HepG2 (cell line): ENCODE data around the gene ZFYVE27. TPM values are rescaled to one million over a fixed set of nuclear protein-coding genes. Genes with fewer than 3 reads are reported as not detected.

Experiments
- ARID3A ChIP-seq: IDR thresholded peaks from 2 replicates; pipeline ENCODE4 v1.6.1; 2012; ENCODE audit warnings: low read depth, low read length, improper control_type of control experiment
- DMTF1 ChIP-seq: sonication (generic); formaldehyde crosslinking; IDR thresholded peaks from 2 replicates; pipeline ENCODE4 v1.4.0; 2020; ENCODE audit warnings: mild to moderate bottlenecking, missing genetic modification reagents
- DR1 ChIP-seq: sonication (generic); formaldehyde crosslinking; IDR thresholded peaks from 2 replicates; pipeline ENCODE4 v1.8.0; 2021; ENCODE audit warnings: mild to moderate bottlenecking, missing genetic modification reagents, inconsistent platforms
- IKZF1 ChIP-seq: fragments of 450-650 bp; IDR thresholded peaks from 2 replicates; pipeline ENCODE4 v1.7.1; 2016
- KIAA2018 ChIP-seq: sonication (generic); formaldehyde crosslinking; IDR thresholded peaks from 2 replicates; pipeline ENCODE4 v1.5.0; 2020; ENCODE audit warnings: mild to moderate bottlenecking, missing genetic modification reagents, borderline replicate concordance
- NFYC ChIP-seq: IDR thresholded peaks from 2 replicates; pipeline ENCODE4 v1.6.1; 2016; ENCODE audit warnings: missing genetic modification reagents, missing compliant biosample characterization
- NR1H2 ChIP-seq: sonication (generic); formaldehyde crosslinking; IDR thresholded peaks from 2 replicates; pipeline ENCODE4 v1.8.1; 2022; ENCODE audit warnings: low read depth, missing genetic modification reagents, borderline replicate concordance
- PLSCR1 ChIP-seq: sonication (generic); formaldehyde crosslinking; IDR thresholded peaks from 2 replicates; pipeline ENCODE4 v1.5.0; 2020; ENCODE audit warnings: missing genetic modification reagents, mild to moderate bottlenecking, borderline replicate concordance
- ZBTB1 ChIP-seq: sonication (generic); formaldehyde crosslinking; IDR thresholded peaks from 2 replicates; pipeline ENCODE4 v1.4.0; 2020; ENCODE audit warnings: missing genetic modification reagents, borderline replicate concordance
- ZMYM4 ChIP-seq: sonication (generic); formaldehyde crosslinking; IDR thresholded peaks from 2 replicates; pipeline ENCODE4 v1.8.1; 2023; ENCODE audit warnings: mild to moderate bottlenecking, missing genetic modification reagents
- ZNF281 ChIP-seq: sonication (generic); formaldehyde crosslinking; IDR thresholded peaks from 2 replicates; pipeline ENCODE4 v1.4.0; 2020; ENCODE audit warnings: missing genetic modification reagents, borderline replicate concordance
- polyA plus RNA-seq, 8 experiments: library from polyadenylated mRNA; depleted of rRNA in 3 of 8; stranded (reverse) in 7 of 8; unstranded in 1 of 8; fragments of >200 nt; fragmentation: Illumina TruSeq in 4 of 8; extraction: Trizol in 4 of 8; gene quantifications; 2 replicates each; pipeline versions ENCODE4 v1.2.1 to v1.2.3, GENCODE V29; 2011 to 2016; ENCODE audit warnings: low read depth in 4 of 8, missing spikeins in 1 of 8, mixed read lengths in 1 of 8; ENCODE audit not compliant: insufficient read depth in 1 of 8
- total RNA-seq, 5 experiments: library from RNA; depleted of rRNA; stranded (reverse); fragments of >200 nt; fragmentation: Illumina TruSeq; extraction: Trizol; gene quantifications; 2 replicates each; pipeline ENCODE4 v1.2.3, GENCODE V29; 2016; ENCODE audit warnings: low read depth in 1 of 5

The ZFYVE27 gene
- total and polyA plus RNA-seq, 2 of the 13 experiments (the other 11 are each of a cell fraction or from before 2014, with no cell fraction given), result 19.7 to 20.5 TPM

- TF ChIP-seq KIAA2018 (CRISPR knock-in tag), result no peak
- no peak for TF ChIP-seq NFYC (CRISPR knock-in tag)
- TF ChIP-seq DR1 (CRISPR knock-in tag), result 0 out of 2 replicates have a peak, but pooled peaks have one; percentile 28
- no peak for TF ChIP-seq NR1H2 (CRISPR knock-in tag)
- TF ChIP-seq ZMYM4 (CRISPR knock-in tag), result no peak
- no peak for TF ChIP-seq IKZF1
- TF ChIP-seq DMTF1 (CRISPR knock-in tag), result no peak
- TF ChIP-seq PLSCR1 (CRISPR knock-in tag), result no peak
- no peak for TF ChIP-seq ARID3A
- TF ChIP-seq ZBTB1 (CRISPR knock-in tag), result no peak
- no peak for TF ChIP-seq ZNF281
Measured at GRCh38 chr10:97788552-97789442, 51.9 kb downstream of the ZFYVE27 start (continued).
